HepG2 (cell line): ENCODE data around the gene ANKRD13C. TPM values are rescaled to one million over a fixed set of nuclear protein-coding genes. Genes with fewer than 3 reads are reported as not detected.
"Not testable (repeated sequence)": the region's sequence is repeated elsewhere in the genome, so short reads cannot be mapped to it uniquely, and the experiment has no call there.

Experiments used
- ATAC-seq: fragments of 200-7000 bp; cut with Tn5 transposase; 3 replicates; pipeline ENCODE4 v1.9.1; 2020; ENCODE audit warnings: mild to moderate bottlenecking, moderate library complexity
- BruUV-seq: library from RNA; stranded (reverse); fragments of 400-500 nt; replicated peaks from 2 replicates; lab custom pipeline; 2021; lab: Mats Ljungman, UMichigan
- CTCF ChIA-PET: fragments of 300-600 bp; formaldehyde crosslinking; extraction: SDS; loops from one replicate; lab custom pipeline; 2021; ENCODE audit warnings: low total read pairs, inconsistent platforms, low intra/inter-chr PET ratio; lab: Yijun Ruan, JAX
- POLR2A ChIA-PET: fragments of 350-600 bp; sonication (Branson Sonifier 250); formaldehyde crosslinking; loops from one replicate; lab custom pipeline; 2020; ENCODE audit warnings: antibody characterized with exemption, inconsistent platforms; lab: Yijun Ruan, JAX
- DNase-seq: peaks from one replicate; pipeline ENCODE4 v3.0.0-alpha.2; 2015; ENCODE audit warnings: low spot score
- FAIRE-seq: peaks from 3 replicates; lab custom pipeline; 2011; peaks lifted over from hg19 to GRCh38; lab: Jason Lieb, UNC
- H2AFZ ChIP-seq: one replicate; pipeline ENCODE4 v1.6.1; 2011; ENCODE audit warnings: low read length, inconsistent platforms
- H3K27ac ChIP-seq: fragments of 300-600 bp; 3 replicates; pipeline ENCODE4 v1.8.0; 2011; ENCODE audit warnings: mixed run types, mild to moderate bottlenecking, mixed read lengths, low read length, inconsistent platforms; ENCODE audit not compliant: insufficient read depth; ENCODE audit errors: extremely low read length
- H3K27me3 ChIP-seq, 2 experiments: fragments of 200-600 bp in 1 of 2; 2 replicates in 1 of 2; 3 replicates in 1 of 2; pipeline versions ENCODE4 v1.6.0 to v1.8.0; 2011; ENCODE audit warnings: low read length in 2 of 2, mild to moderate bottlenecking in 2 of 2, moderate library complexity in 2 of 2, inconsistent platforms in 1 of 2; ENCODE audit not compliant: insufficient read depth in 2 of 2, control insufficient read depth in 1 of 2
- H3K36me3 ChIP-seq, 2 experiments: fragments of 200-600 bp in 1 of 2; replicated peaks in 1 of 2; 2 replicates in 1 of 2; 3 replicates in 1 of 2; pipeline versions ENCODE4 v1.5.1 to v1.8.0; 2011; ENCODE audit warnings: low read length in 2 of 2, inconsistent platforms in 1 of 2; ENCODE audit not compliant: insufficient read depth in 2 of 2, control insufficient read depth in 1 of 2
- H3K4me1 ChIP-seq: 2 replicates; pipeline ENCODE4 v1.5.1; 2012; ENCODE audit warnings: low read length, inconsistent platforms; ENCODE audit not compliant: insufficient read depth
- H3K4me2 ChIP-seq: 2 replicates; pipeline ENCODE4 v1.6.0; 2011; ENCODE audit warnings: low read depth, low read length, inconsistent platforms
- H3K4me3 ChIP-seq, 3 experiments: fragments of 200-600 bp in 1 of 3; sonication (generic), shearing (Covaris generic) in 1 of 3; replicated peaks in 1 of 3; 2 replicates each; pipeline ENCODE4 v1.5.1; 2011 to 2016; ENCODE audit warnings: low read length in 3 of 3, inconsistent platforms in 2 of 3, low read depth in 2 of 3, mild to moderate bottlenecking in 2 of 3, control low read depth in 1 of 3, mixed read lengths in 1 of 3; ENCODE audit not compliant: insufficient read depth in 1 of 3
- H3K79me2 ChIP-seq: one replicate; pipeline ENCODE4 v1.6.1; 2011; ENCODE audit warnings: low read length, inconsistent platforms; ENCODE audit not compliant: insufficient read depth
- H3K9ac ChIP-seq: 2 replicates; pipeline ENCODE4 v1.6.0; 2011; ENCODE audit warnings: mild to moderate bottlenecking, low read depth, low read length, inconsistent platforms; ENCODE audit not compliant: insufficient read depth
- H3K9me3 ChIP-seq: 2 replicates; pipeline ENCODE4 v1.5.1; 2012; ENCODE audit warnings: mild to moderate bottlenecking, low read length
- H4K20me1 ChIP-seq: 2 replicates; pipeline ENCODE4 v1.6.0; 2011; ENCODE audit warnings: inconsistent platforms, mild to moderate bottlenecking, low read length, moderate library complexity; ENCODE audit not compliant: insufficient read depth
- BRCA1 ChIP-seq: sonication (generic); formaldehyde crosslinking; IDR thresholded peaks from 2 replicates; pipeline ENCODE4 v1.4.0; 2020; ENCODE audit warnings: missing genetic modification reagents
- FUBP1 ChIP-seq: sonication (generic); formaldehyde crosslinking; IDR thresholded peaks from 2 replicates; pipeline ENCODE4 v1.5.1; 2020; ENCODE audit warnings: missing genetic modification reagents, mild to moderate bottlenecking, borderline replicate concordance
- PAX8 ChIP-seq: sonication (generic); formaldehyde crosslinking; IDR thresholded peaks from 2 replicates; pipeline ENCODE4 v1.8.0; 2022; ENCODE audit warnings: mild to moderate bottlenecking, missing genetic modification reagents, borderline replicate concordance
- ZHX2 ChIP-seq, 2 experiments: sonication (generic) in 1 of 2; formaldehyde crosslinking in 1 of 2; IDR thresholded peaks; 2 replicates each; pipeline versions ENCODE4 v1.6.1 to v1.9.0; 2014 to 2022; ENCODE audit warnings: antibody characterized with exemption in 1 of 2, borderline replicate concordance in 1 of 2, inconsistent platforms in 1 of 2, low read depth in 1 of 2, missing genetic modification reagents in 1 of 2
- ZNF496 ChIP-seq: sonication (generic); formaldehyde crosslinking; IDR thresholded peaks from 2 replicates; pipeline ENCODE4 v1.8.1; 2023; ENCODE audit warnings: mild to moderate bottlenecking, moderate library complexity, missing genetic modification reagents; ENCODE audit not compliant: insufficient replicate concordance
- WGBS: methylation state at CpG from one replicate; pipeline ENCODE4 v1.1.6; 2017; ENCODE audit warnings: low lambda C conversion rate; 5-methylcytosine and 5-hydroxymethylcytosine counted together
- in situ Hi-C: cut with HindIII; loops from 2 replicates; pipeline ENCODE4 v1.10.0; 2017; ENCODE audit warnings: low pct_unique_long_range_greater_than_20kb; ENCODE audit not compliant: extremely low pct_ligation_motif_present
- intact Hi-C: fragments of 100-400 bp; cut with micrococcal nuclease; formaldehyde crosslinking; loops from one replicate; pipeline ENCODE4 v1.10.0; 2022; ENCODE audit not compliant: unreplicated experiment
- polyA plus RNA-seq, 8 experiments: library from polyadenylated mRNA; depleted of rRNA in 3 of 8; stranded (reverse) in 7 of 8; unstranded in 1 of 8; fragments of >200 nt; fragmentation: Illumina TruSeq in 4 of 8; extraction: Trizol in 4 of 8; gene quantifications; 2 replicates each; pipeline versions ENCODE4 v1.2.1 to v1.2.3, GENCODE V29; 2011 to 2016; ENCODE audit warnings: low read depth in 4 of 8, missing spikeins in 1 of 8, mixed read lengths in 1 of 8; ENCODE audit not compliant: insufficient read depth in 1 of 8
- total RNA-seq, 5 experiments: library from RNA; depleted of rRNA; stranded (reverse); fragments of >200 nt; fragmentation: Illumina TruSeq; extraction: Trizol; gene quantifications; 2 replicates each; pipeline ENCODE4 v1.2.3, GENCODE V29; 2016; ENCODE audit warnings: low read depth in 1 of 5

Gene ANKRD13C
- total and polyA plus RNA-seq, 2 of the 13 experiments (the other 11 are each of a cell fraction or from before 2014, with no cell fraction given): 6.2 to 17.6 TPM

GRCh38 chr1:70372426-70372825 lies 17.9 kb upstream of the ANKRD13C start (continued):
- no peak for TF ChIP-seq ZHX2 (IDR thresholded peaks at IDR 0.05; ENCODE audit: low read depth)
- no peak for TF ChIP-seq ZHX2 (CRISPR knock-in tag; IDR thresholded peaks at IDR 0.05; ENCODE audit: borderline replicate concordance)
- TF ChIP-seq FUBP1 (CRISPR knock-in tag): no peak
- TF ChIP-seq PAX8 (CRISPR knock-in tag): no peak
- TF ChIP-seq BRCA1: no peak
- TF ChIP-seq ZNF496: no peak
- TF ChIP-seq, all 625 proteins: peak for 0

- H3K79me2 ChIP-seq, H3K4me3 ChIP-seq, H3K4me1 ChIP-seq, POLR2A ChIA-PET, H4K20me1 ChIP-seq, H3K4me2 ChIP-seq, DNase-seq, CTCF ChIA-PET, BruUV-seq, H3K27me3 ChIP-seq, in situ Hi-C loops, H3K36me3 ChIP-seq, FAIRE-seq, intact Hi-C loops, H3K9ac ChIP-seq, ATAC-seq, H3K27ac ChIP-seq, H3K9me3 ChIP-seq, H2AFZ ChIP-seq: not testable (repeated sequence)
- WGBS: 73% methylated on average over 3 of the region's 3 CpGs
Measured at GRCh38 chr1:70371586-70371985, 17.1 kb upstream of the ANKRD13C start.

- H3K27ac ChIP-seq, POLR2A ChIA-PET, CTCF ChIA-PET, H4K20me1 ChIP-seq, H3K9me3 ChIP-seq, H3K4me1 ChIP-seq, intact Hi-C loops, H3K36me3 ChIP-seq, FAIRE-seq, H3K27me3 ChIP-seq, H3K4me2 ChIP-seq, in situ Hi-C loops, H3K79me2 ChIP-seq, H2AFZ ChIP-seq, H3K4me3 ChIP-seq, DNase-seq, BruUV-seq, ATAC-seq, H3K9ac ChIP-seq: not testable (repeated sequence)
- 45% methylated on average over 5 of the region's 5 CpGs for WGBS
Measured at GRCh38 chr1:70367397-70367796, 12.9 kb upstream of the ANKRD13C start.
